GM23338 (cell line): ENCODE data around the gene GCN1. TPM values are rescaled to one million over a fixed set of nuclear protein-coding genes. Genes with fewer than 3 reads are reported as not detected.

Experiments
- ATAC-seq: fragments of 200-7000 bp; cut with Tn5 transposase; 3 replicates; pipeline ENCODE4 v1.9.1; 2020
- DNase-seq: peaks from one replicate; pipeline ENCODE4 v3.0.0-alpha.2; 2015; ENCODE audit warnings: low spot score
- H2AFZ ChIP-seq: fragments of 200-600 bp; sonication (generic); 2 replicates; pipeline ENCODE4 v1.8.0; 2016; ENCODE audit warnings: antibody characterized with exemption, mild to moderate bottlenecking, moderate library complexity
- H3F3A ChIP-seq: fragments of 200-600 bp; sonication (generic); replicated peaks from 2 replicates; pipeline ENCODE4 v1.8.0; 2017; ENCODE audit warnings: antibody characterized with exemption, mixed run types, low read depth
- H3K27ac ChIP-seq: fragments of 200-600 bp; sonication (generic); 2 replicates; pipeline ENCODE4 v1.6.1; 2016; ENCODE audit warnings: low read depth
- H3K27me3 ChIP-seq: fragments of 200-600 bp; sonication (generic); 2 replicates; pipeline ENCODE4 v1.8.0; 2016; ENCODE audit warnings: mild to moderate bottlenecking, mixed run types, moderate library complexity; ENCODE audit not compliant: insufficient read depth
- H3K36me3 ChIP-seq: fragments of 200-600 bp; sonication (generic); 2 replicates; pipeline ENCODE4 v1.8.0; 2016; ENCODE audit warnings: mild to moderate bottlenecking; ENCODE audit not compliant: insufficient read depth
- H3K4me1 ChIP-seq: fragments of 200-600 bp; sonication (generic); 2 replicates; pipeline ENCODE4 v1.8.0; 2016; ENCODE audit warnings: mild to moderate bottlenecking, moderate library complexity; ENCODE audit not compliant: insufficient read depth
- H3K4me2 ChIP-seq: fragments of 200-600 bp; sonication (generic); 2 replicates; pipeline ENCODE4 v1.7.1; 2017; ENCODE audit warnings: mixed run types
- H3K4me3 ChIP-seq: fragments of 200-600 bp; sonication (generic); 2 replicates; pipeline ENCODE4 v1.6.1; 2016; ENCODE audit warnings: mixed run types
- H3K79me2 ChIP-seq: fragments of 200-600 bp; sonication (generic); replicated peaks from 2 replicates; pipeline ENCODE4 v1.8.0; 2017; ENCODE audit warnings: mild to moderate bottlenecking; ENCODE audit not compliant: insufficient read depth
- H3K9me2 ChIP-seq: fragments of 200-600 bp; sonication (generic); 2 replicates; pipeline ENCODE4 v1.8.0; 2017; ENCODE audit not compliant: insufficient read depth
- H4K20me1 ChIP-seq: fragments of 200-600 bp; sonication (generic); replicated peaks from 2 replicates; pipeline ENCODE4 v1.8.0; 2017; ENCODE audit warnings: mild to moderate bottlenecking; ENCODE audit not compliant: insufficient read depth
- H3K27ac Mint-ChIP-seq: 2 replicates; pipeline ENCODE4 v1.8.0; 2020; ENCODE audit warnings: inconsistent platforms, mild to moderate bottlenecking, moderate library complexity, mixed read lengths
- H3K27me3 Mint-ChIP-seq: 3 replicates; pipeline ENCODE4 v1.8.0; 2022; ENCODE audit warnings: low read depth, mild to moderate bottlenecking, moderate library complexity, mixed read lengths, inconsistent platforms; ENCODE audit not compliant: insufficient read depth, poor library complexity
- H3K36me3 Mint-ChIP-seq: 3 replicates; pipeline ENCODE4 v1.8.0; 2021; ENCODE audit warnings: low read depth, mild to moderate bottlenecking, inconsistent platforms, moderate library complexity, mixed read lengths
- H3K4me1 Mint-ChIP-seq: 3 replicates; pipeline ENCODE4 v1.8.0; 2020; ENCODE audit warnings: mild to moderate bottlenecking, inconsistent platforms, mixed read lengths
- H3K4me3 Mint-ChIP-seq: 3 replicates; pipeline ENCODE4 v1.8.0; 2021; ENCODE audit warnings: moderate library complexity, mild to moderate bottlenecking, inconsistent platforms, mixed read lengths
- H3K9me3 Mint-ChIP-seq: 3 replicates; pipeline ENCODE4 v1.8.0; 2020; ENCODE audit warnings: moderate library complexity, mild to moderate bottlenecking, inconsistent platforms, mixed read lengths
- EZH2phosphoT487 ChIP-seq: fragments of 200-600 bp; sonication (generic); IDR thresholded peaks from one replicate; pipeline ENCODE4 v1.8.1; 2018; ENCODE audit warnings: antibody characterized with exemption; ENCODE audit not compliant: unreplicated experiment
- POLR2AphosphoS5 ChIP-seq: IDR thresholded peaks from 2 replicates; pipeline ENCODE4 v1.6.1; 2016; ENCODE audit warnings: antibody characterized with exemption, low read depth
- STAT1 ChIP-seq: IDR thresholded peaks from one replicate; pipeline ENCODE4 v1.6.1; 2016; ENCODE audit warnings: antibody characterized with exemption; ENCODE audit not compliant: unreplicated experiment
- ZNF114 ChIP-seq: fragments of 250-450 bp; sonication (Bioruptor Pico); IDR thresholded peaks from 2 replicates; pipeline ENCODE4 v1.5.0; 2020; ENCODE audit warnings: mild to moderate bottlenecking, moderate library complexity
- ZNF331 ChIP-seq: fragments of 250-450 bp; sonication (Bioruptor Pico); IDR thresholded peaks from 2 replicates; pipeline ENCODE4 v1.5.0; 2020; ENCODE audit warnings: low read depth, mild to moderate bottlenecking, moderate library complexity
- polyA plus RNA-seq: library from polyadenylated mRNA; unstranded; fragments of >200 nt; fragmentation: Nextera tagmentation; extraction: Ambion mirVana; gene quantifications from 2 replicates; pipeline ENCODE4 v1.2.1, GENCODE V29; 2016
- total RNA-seq: library from RNA; depleted of rRNA; stranded (reverse); fragments of >200 nt; shearing (Covaris generic); gene quantifications from 2 replicates; pipeline ENCODE4 v1.2.3, GENCODE V29; 2014
- TF ChIP-seq, protein P1 (sequence below): IDR thresholded peaks from 2 replicates; pipeline ENCODE4 v1.6.1; 2016; ENCODE audit warnings: antibody characterized with exemption
- TF ChIP-seq, protein P2 (sequence below), 2 experiments: fragments of 200-600 bp in 1 of 2; sonication (generic) in 1 of 2; conservative IDR thresholded peaks; 2 replicates each; pipeline versions ENCODE4 v1.5.1 to v1.6.1; 2016 to 2017; ENCODE audit warnings: antibody characterized with exemption in 2 of 2, low read depth in 2 of 2, mild to moderate bottlenecking in 2 of 2, moderate library complexity in 1 of 2
- TF ChIP-seq, protein P3 (sequence below): IDR thresholded peaks from one replicate; pipeline ENCODE4 v1.6.1; 2018; ENCODE audit warnings: antibody characterized with exemption; ENCODE audit not compliant: unreplicated experiment

GCN1 gene
- total and polyA plus RNA-seq, 2 experiments from 2014 or later, result 18.0 to 177 TPM

DNA sequence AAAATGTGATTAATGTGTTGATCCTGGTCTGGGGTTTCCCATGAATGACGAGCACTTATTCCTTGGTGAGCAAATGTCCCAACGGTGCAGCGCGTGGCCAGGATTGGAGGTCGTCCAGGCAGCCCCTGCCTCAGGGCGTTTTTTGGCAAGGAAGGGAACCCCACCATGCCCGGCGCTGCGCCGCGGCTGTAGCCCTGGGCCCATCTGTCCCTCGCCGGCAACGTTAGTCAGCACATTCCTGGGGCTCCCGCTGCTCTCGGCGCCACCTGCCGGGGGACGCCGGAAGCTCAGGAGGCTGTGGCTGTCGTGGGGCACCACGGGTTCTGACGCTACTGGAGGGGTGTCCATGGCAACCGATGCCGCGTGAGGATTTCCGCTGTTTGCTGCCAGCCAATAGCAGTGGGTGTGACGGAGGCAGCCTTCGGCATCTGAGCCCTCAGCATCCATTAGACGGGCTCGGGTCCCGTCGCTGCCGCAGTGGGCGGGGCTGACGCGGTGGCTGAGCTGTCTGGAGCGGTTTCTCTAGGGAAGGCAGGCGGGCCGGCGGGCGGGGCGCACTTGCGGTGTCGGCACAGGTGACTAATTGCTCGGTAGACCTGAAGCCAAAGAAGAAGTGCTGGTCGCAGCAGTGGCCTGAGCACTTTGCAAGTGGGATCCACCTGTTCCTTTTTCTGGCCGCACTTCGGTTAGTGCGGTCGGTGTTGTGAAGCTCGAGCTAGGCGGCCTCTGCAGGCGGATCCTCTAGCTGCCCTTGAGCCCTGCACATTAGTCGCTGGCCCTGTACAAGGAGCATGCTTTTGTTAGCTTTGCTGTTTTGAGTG lies 107.5 kb downstream of the GCN1 start (continued):
- TF ChIP-seq, protein P1, sequence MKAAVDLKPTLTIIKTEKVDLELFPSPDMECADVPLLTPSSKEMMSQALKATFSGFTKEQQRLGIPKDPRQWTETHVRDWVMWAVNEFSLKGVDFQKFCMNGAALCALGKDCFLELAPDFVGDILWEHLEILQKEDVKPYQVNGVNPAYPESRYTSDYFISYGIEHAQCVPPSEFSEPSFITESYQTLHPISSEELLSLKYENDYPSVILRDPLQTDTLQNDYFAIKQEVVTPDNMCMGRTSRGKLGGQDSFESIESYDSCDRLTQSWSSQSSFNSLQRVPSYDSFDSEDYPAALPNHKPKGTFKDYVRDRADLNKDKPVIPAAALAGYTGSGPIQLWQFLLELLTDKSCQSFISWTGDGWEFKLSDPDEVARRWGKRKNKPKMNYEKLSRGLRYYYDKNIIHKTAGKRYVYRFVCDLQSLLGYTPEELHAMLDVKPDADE, result no peak
- no peak for TF ChIP-seq STAT1

DNA sequence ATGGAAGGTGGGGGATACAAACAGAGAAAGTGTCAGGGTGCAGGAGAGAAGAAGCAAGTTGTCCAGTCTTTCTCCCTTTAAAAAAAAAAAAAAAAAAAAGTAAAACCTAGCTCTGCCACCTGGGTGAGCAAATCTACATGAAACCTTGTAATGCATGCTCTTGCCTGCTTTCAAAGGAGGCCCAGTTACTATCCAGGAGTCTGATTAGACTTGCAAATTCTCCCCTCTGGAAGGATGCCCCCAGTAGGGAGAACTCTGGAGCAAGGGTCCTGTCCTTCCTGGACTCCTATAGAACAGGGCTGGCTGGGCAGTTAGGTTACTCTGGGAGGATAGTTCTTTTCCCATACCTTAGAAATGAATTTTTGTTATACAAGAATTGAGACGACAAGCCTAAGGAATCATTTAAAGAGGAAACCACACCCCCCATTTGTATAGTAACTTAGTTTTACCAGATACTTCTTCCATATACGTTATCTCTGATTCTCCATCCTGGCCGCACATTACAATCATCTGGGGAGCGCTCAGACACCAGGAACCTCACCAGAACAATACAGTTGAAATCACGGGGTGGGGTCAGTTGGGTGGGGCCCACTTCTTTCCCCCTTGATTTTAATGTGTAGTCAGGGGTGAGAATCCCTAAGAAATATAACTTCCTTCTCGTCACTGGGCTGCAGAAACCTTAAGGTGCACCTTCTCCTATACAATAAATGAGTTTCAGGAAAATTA lies 108.4 kb downstream of the GCN1 start:
- Mint-ChIP-seq H3K27ac (peak overlapping the region; percentile 100), H3K4me1 (peaks cover 46% of the 10 kb centered on the region), H3K36me3 (peaks cover 29% of the 10 kb centered on the region), H3K9me3 (no peaks in the 10 kb centered on the region; the same call in 2 of the 3 replicates), H3K4me3 (peak overlapping the region; percentile 70), H3K27me3 (peaks cover 14% of the 10 kb centered on the region)
- Histone ChIP-seq H3K4me1 (peaks cover 22% of the 10 kb centered on the region), H3K9me2 (no peaks in the 10 kb centered on the region), H2AFZ (no peak overlapping the region), H3K4me3 (peak overlapping the region; percentile 47), H3K27ac (peak overlapping the region; percentile 89), H3K79me2 (no peaks in the 10 kb centered on the region), H3K4me2 (peak overlapping the region; percentile 72), H3F3A (peaks cover 22% of the 10 kb centered on the region), H3K27me3 (no peaks in the 10 kb centered on the region), H3K36me3 (no peaks in the 10 kb centered on the region), H4K20me1 (no peaks in the 10 kb centered on the region)
- TF ChIP-seq, protein P2, sequence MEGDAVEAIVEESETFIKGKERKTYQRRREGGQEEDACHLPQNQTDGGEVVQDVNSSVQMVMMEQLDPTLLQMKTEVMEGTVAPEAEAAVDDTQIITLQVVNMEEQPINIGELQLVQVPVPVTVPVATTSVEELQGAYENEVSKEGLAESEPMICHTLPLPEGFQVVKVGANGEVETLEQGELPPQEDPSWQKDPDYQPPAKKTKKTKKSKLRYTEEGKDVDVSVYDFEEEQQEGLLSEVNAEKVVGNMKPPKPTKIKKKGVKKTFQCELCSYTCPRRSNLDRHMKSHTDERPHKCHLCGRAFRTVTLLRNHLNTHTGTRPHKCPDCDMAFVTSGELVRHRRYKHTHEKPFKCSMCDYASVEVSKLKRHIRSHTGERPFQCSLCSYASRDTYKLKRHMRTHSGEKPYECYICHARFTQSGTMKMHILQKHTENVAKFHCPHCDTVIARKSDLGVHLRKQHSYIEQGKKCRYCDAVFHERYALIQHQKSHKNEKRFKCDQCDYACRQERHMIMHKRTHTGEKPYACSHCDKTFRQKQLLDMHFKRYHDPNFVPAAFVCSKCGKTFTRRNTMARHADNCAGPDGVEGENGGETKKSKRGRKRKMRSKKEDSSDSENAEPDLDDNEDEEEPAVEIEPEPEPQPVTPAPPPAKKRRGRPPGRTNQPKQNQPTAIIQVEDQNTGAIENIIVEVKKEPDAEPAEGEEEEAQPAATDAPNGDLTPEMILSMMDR (conservative IDR thresholded peaks at IDR 0.05; ENCODE audit: low read depth in 2 of 2), result no peak
- no peak for TF ChIP-seq EZH2phosphoT487
- TF ChIP-seq, protein P3, sequence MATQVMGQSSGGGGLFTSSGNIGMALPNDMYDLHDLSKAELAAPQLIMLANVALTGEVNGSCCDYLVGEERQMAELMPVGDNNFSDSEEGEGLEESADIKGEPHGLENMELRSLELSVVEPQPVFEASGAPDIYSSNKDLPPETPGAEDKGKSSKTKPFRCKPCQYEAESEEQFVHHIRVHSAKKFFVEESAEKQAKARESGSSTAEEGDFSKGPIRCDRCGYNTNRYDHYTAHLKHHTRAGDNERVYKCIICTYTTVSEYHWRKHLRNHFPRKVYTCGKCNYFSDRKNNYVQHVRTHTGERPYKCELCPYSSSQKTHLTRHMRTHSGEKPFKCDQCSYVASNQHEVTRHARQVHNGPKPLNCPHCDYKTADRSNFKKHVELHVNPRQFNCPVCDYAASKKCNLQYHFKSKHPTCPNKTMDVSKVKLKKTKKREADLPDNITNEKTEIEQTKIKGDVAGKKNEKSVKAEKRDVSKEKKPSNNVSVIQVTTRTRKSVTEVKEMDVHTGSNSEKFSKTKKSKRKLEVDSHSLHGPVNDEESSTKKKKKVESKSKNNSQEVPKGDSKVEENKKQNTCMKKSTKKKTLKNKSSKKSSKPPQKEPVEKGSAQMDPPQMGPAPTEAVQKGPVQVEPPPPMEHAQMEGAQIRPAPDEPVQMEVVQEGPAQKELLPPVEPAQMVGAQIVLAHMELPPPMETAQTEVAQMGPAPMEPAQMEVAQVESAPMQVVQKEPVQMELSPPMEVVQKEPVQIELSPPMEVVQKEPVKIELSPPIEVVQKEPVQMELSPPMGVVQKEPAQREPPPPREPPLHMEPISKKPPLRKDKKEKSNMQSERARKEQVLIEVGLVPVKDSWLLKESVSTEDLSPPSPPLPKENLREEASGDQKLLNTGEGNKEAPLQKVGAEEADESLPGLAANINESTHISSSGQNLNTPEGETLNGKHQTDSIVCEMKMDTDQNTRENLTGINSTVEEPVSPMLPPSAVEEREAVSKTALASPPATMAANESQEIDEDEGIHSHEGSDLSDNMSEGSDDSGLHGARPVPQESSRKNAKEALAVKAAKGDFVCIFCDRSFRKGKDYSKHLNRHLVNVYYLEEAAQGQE, result no peak
- no peak for TF ChIP-seq STAT1
- no peak for TF ChIP-seq ZNF331 (CRISPR knock-in tag)
- TF ChIP-seq ZNF114 (CRISPR knock-in tag), result no peak
- TF ChIP-seq POLR2AphosphoS5, result no peak
- peak; percentile 33 for ATAC-seq
- peak; percentile 67 for DNase-seq
